ENCODE data around the gene UBLCP1. TPM values are rescaled to one million over a fixed set of nuclear protein-coding genes. Genes with fewer than 3 reads are reported as not detected.
"Not testable (repeated sequence)": the region's sequence is repeated elsewhere in the genome, so short reads cannot be mapped to it uniquely, and the experiment has no call there.

Gene UBLCP1
- total RNA-seq, 1 donor from 2014 or later: 10.3 TPM

DNA sequence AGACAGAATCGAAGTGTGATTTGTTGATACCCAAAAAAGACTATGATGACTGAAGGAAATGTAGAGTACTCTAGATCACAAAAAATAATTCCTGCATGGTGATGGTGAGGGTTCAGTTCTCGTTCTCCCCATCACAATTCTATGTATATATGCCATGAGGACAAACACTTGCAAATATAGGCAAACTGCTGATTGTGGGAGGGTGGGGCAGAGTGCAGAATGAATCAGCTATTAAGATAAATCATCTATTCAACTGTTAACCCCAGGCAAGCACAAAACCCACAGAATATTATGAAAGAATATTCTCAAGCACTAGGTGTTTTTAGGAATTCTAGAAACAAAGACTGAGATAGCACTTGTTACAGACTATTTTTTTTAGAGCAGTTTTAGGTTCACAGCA lies 13.9 kb upstream of the UBLCP1 start:
- no peak for DNase-seq (ENCODE audit: low read depth in 2 of 2)

DNA sequence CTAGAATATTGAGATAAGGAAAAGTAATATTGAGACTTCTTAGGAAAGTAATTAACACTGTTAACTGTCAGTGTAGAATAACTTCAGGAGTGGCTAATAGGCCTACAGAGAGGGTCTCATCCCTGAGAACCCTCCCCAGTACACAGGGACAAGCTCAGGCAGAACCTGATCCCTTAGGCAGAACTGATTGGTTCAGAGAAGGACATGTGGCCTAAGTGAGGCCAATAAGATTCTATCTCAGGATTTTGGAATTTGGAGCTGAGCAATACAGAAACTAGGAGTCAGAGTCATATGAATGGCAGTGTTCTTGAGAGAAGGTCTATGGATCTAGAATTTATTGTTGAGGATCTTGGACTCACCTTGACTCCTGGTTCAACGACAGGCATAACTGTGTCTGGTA lies 10.9 kb upstream of the UBLCP1 start:
- no peak for DNase-seq (ENCODE audit: low read depth in 2 of 2)

DNA sequence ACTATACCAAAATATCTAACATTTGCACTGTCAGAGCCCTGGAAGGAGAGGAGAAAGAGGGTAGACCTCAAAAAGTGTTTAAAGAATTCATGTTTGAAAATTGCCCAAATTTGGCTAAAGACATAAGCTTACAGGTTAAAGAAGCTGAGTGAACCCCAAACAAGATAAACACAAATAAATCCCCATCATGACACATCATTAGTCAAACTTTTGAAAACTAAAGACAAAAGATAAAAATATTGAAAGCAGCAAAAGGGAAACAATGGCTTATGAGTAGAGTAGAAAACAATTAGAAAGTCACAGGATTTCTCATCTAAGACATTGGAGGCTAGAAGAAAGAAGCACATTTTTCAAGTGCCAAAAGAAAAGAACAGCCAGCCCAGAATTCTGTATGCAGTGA lies 6.1 kb upstream of the UBLCP1 start:
- DNase-seq (ENCODE audit: low read depth in 2 of 2): no peak

DNA sequence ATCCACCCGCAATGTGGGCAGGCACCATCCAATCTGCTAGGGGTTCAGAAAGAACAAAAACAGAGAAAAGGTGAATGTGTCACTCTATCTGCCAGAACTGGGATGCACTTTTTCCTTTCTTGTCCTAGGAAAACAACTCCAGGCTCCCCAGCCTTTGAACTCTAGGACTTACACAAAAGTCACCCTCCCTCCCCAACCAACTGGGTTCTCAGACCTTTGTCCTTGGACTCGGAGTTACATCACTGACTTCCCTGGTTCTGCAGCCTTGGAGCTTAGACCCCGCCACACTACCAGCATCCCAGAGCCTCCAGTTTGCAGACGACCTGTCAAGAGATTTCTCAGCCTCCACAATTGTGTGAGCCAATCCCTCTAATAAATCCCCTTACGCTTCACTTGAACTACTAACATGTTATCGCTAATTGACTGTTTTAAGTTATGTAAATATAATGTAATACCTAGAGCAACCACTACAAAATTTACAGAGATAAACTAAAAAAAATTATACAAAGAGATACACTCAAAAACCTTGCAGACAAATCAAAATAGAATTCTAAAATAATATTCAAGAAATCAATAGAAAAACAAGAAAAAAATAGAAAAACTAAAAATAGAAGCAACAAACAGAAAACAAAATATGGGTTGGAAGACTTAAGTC lies 5.3 kb upstream of the UBLCP1 start:
- no peak for DNase-seq (ENCODE audit: low read depth in 2 of 2)

DNA sequence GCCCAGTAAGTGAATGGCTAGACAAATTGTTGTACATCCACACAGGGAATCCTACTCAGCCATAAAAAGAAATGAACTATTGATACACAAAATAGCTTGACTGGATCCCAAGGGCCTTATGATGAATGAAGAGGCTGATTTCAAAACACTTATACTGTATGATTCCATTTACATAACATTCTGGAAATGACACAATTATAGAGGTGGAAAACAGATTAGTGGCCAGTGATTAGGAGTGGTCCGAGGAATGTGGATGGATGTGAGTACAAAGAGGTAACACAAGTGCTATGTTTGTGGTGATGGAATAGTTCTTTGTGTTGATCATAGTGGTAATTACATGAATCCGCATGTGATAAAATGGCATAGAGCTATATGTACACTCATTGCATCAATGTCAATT lies 4.7 kb upstream of the UBLCP1 start:
- DNase-seq (ENCODE audit: low read depth in 2 of 2): no peak

DNA sequence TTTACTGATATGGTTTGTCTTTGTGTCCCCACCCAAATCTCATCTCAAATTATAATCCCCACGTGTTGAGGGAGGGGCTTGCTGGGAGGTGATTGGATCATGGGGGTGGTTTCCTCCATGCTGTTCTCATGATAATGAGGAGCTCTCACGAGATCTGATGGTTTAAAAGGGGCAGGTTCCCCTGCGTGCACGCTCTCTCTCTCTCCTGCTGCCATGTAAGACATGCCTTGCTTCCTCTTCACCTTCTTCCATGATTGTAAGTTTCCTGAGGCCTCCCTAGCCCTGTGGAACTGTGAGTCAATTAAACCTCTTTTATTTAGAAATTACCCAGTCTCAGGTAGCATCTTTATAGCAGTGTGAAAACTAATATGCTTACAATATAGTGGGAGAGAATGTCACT lies 2.9 kb upstream of the UBLCP1 start:
- not testable (repeated sequence) for DNase-seq (ENCODE audit: low read depth in 2 of 2)

DNA sequence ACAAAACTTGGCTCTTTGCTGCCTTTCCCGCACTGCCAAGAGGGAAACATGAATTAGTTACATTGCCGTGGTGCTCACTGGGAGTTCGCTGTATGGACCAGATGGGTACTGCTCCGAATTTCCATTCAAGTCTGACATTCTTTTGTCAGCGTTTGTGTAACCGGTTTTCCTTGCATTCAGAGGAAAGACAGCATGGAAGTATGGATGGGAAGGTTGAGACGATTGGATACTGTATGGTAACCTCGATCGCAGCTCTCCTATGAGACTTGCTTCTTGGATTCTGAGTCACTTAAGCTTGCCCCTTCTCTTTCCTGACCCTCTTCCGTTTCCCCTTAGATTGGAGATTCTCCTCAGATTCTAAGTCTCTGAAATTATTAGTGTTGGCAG lies 625 bp upstream of the UBLCP1 start:
- peak in 1 of 2 donors; percentile 3 for DNase-seq (ENCODE audit: low read depth in 2 of 2)

DNA sequence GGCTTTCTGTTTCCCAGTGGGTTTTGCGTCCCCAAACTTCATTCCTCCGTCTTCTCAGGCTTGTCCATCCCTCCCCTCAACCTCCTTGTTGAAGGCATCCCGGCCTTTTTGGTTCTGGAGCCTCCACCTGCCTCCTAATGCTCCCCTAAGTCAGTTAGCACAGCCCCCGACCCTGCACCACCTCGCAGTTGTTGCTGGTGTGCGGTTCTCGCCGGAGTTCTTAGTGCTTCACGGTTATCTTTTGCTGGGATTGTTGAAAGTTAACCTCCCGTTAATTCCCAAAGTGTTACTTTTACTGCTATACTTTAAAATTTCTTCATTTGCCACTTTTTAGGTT lies 447 bp downstream of the UBLCP1 start:
- DNase-seq (ENCODE audit: low read depth in 2 of 2): no peak

DNA sequence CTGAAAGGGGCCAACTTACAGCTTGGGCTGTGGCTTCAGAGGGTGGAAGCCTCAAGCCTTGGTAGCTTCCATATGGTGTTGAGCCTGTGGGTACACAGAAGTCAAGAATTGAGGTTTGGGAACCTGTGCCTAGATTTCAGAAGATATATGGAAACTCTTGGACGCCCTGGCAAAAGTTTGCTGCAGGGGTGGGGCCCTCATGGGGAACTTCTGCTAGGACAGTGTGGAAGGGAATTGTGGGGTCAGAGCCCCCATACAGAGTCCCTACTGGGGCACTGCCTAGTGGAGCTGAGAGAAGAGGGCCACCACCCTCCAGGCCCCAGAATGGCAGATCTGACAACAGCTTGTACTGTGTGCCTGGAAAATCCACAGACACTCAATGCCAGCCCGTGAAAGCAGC lies 3.7 kb downstream of the UBLCP1 start:
- DNase-seq (ENCODE audit: low read depth in 2 of 2): not testable (repeated sequence)

DNA sequence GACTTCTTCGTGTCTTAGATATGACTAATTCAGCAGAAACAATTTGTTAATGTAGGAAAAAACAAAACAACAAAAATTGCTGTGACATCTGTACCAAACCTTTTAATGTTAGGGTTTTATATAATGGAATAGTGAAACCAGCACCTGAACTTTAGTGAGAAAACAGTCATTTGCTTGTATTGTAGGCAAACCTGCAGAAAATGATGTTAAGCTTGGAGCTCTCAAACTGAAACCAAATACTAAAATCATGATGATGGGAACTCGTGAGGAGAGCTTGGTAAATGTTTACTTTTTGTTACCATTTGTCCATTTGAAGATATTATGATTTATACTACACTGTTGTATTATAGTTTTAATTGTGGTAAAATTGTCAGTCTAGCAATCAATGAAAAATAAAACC lies 6.6 kb downstream of the UBLCP1 start:
- no peak for DNase-seq (ENCODE audit: low read depth in 2 of 2)

DNA sequence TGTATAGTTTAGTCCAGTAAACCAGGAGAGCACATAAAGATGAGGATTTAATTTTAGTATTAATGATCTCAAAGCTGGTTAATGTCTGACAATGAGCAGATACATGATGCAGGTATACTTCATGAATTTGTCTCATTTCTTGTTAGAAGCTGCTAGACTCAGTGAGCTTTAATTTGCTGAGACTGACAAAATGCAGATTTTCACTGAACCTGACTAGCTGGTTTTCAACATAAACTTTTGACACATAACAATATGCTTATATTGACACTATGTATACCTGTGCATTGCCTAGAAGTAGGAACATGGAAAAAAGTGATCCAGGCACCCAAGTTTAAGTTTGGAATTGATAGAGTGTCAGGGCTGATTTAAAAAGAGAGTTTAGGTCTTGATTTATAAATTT lies 10.8 kb downstream of the UBLCP1 start:
- DNase-seq (ENCODE audit: low read depth in 2 of 2): no peak

DNA sequence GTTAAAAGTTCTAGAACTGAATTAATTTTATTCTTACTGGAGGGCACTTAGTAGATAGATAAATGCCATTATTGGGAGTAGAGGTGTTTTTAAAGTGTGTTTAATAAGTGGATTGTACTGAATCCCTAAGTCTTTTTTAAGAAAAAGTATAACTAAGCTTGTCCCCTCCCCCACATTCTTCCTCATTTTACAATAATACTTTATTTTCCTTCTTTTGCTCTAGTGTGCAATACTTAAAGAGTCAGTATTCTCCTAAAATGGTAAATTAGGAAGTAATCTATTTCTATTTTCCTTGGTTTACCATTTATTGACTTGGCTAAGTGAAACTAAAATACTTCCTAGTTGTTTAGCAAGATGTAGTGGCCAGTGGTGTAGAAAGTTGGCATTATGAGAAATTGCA lies 11.6 kb downstream of the UBLCP1 start:
- no peak for DNase-seq (ENCODE audit: low read depth in 2 of 2)

DNA sequence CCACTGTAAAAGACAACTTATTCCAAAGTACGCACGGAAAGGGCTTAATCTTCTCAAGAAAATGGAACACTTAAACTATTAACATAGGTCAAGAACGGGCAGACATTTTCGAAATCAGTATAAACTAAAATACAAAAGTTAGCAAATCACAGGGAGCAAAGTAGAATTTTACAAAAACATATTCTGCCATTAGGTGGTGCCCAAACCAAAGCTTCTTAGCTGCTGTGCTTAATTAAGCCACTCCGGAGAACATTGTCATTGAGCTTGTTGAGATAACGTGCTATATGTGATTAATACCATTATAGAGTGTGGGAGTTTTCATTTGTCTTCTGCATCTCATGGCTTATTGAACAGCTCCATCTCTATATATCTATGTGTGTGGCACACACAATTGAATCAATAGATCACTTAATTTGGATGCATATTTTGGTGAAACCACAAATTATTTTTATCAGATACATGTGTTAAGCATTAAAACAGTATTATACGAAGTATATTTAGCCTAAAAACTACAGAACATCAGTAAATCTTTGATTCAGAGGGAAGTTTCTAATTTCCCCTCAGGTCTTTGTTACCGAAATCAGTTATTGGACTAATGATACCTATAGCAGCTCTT lies 23.4 kb downstream of the UBLCP1 start:
- peak; percentile 21 to 46 for DNase-seq (ENCODE audit: low read depth in 2 of 2)

DNA sequence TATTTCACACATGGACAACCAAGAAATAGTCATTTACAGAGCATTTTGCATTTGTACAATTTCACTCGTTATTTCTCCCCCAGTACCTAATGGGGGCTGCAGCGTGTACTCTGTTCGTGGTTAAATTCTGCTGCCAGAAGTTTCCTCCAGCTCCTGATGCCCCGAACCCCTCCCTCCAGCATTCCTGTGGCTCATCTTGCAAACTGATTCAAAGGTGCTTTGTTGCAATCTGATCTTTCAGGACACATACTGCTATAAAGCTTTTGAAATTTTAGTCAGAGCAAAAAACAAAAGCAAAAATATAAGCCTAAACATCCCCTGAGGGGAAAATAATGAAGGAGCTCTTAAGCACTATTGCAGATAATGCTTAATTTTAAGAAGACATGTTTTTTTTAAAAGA lies 27.7 kb downstream of the UBLCP1 start:
- no peak for DNase-seq (ENCODE audit: low read depth in 2 of 2)

DNA sequence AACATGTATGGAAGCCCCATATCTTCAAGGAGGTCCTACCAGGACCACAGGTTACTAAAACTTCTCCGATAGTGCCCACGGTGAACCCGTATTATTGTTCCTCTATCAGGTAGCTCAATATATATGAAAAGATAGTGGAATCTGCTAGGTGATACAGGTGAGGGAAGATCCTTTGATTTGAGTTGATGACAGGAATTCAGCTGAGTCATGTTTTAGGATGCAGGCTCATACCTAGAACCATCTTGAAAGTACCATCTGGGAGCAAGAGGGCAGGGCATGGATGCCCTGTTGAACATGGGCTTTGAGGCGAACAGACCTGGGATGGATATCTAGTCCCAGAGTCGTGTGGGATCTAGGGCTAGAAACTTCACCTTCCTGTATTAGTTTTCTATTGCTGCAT lies 31.8 kb downstream of the UBLCP1 start:
- DNase-seq (ENCODE audit: low read depth in 2 of 2): no peak

DNA sequence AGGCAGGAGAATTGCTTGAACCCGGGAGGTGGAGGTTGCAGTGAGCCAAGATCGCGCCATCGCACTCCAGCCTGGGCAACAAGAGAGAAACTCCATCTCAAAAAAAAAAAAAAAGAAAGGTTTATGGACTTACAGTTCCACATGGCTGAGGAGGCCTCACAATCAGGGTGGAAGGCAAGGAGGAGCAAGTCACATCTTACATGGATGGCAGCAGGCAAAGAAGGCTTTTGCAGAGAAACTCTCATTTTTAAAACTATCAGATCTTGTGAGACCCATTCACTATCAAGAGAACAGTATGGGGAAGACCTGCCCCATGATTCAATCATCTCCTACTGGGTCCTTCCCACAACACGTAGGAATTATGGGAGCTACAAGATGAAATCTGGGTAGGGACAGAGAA lies 34.2 kb downstream of the UBLCP1 start:
- not testable (repeated sequence) for DNase-seq (ENCODE audit: low read depth in 2 of 2)

DNA sequence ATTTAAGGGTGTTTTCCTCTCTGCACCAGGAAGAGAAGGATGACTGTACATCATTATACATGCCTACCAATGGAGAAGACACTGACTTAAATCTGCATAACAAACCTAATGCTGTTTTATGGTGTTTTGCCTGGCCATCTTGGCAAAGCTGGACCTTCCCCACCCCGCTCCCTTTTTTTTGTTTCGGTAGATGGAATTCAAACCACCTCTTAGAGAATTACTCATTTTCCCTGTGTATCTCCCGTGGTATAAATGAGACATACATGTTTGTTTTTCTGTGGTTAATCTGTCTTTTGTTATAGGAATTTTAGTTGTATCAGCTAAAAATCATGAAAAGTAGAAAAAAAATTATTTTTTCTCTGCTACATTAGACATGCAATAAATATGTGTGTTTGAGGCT lies 38.4 kb downstream of the UBLCP1 start:
- no peak for DNase-seq (ENCODE audit: low read depth in 2 of 2)

DNA sequence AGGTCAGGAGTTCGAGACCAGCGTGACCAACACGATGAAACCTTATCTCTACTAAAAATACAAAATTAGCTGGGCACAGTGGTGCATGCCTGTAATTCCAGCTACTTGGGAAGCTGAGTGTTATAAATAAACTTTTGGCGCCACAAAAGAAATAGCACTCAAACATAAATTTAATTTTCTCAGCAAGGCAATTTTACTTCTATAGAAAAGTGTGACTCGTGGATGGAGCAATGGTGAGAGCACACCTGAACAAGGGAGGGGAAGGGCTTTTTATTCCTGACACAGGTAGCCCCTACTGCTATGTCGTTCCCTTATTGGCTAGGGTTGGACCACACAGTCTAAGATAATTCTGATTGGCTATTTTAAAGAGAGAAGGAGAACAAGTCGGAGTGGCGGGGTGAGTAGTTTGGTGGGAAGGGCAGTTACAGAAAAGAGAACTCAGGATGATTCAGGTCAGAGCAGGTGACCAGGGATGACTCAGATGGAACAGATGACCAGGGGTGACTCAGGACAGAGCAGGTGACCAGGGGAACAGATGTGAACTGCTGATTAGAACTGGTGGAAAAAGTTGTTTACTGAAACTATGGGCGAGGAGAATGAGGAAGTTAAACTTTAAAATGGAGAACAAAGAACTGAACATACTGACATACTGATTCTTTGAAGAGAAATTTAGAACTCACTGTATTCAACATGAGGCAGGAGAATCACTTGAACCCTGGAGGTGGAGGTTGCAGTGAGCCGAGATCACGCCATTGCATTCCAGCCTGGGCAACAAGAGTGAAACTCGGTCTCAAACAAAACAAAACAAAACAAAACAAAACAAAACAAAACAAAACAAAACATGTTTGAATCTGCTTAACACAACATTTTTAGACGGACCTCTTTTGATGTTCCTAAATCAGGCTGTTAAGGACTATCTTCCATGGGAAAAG lies 39.1 kb downstream of the UBLCP1 start:
- DNase-seq (ENCODE audit: low read depth in 2 of 2): not testable (repeated sequence)

DNA sequence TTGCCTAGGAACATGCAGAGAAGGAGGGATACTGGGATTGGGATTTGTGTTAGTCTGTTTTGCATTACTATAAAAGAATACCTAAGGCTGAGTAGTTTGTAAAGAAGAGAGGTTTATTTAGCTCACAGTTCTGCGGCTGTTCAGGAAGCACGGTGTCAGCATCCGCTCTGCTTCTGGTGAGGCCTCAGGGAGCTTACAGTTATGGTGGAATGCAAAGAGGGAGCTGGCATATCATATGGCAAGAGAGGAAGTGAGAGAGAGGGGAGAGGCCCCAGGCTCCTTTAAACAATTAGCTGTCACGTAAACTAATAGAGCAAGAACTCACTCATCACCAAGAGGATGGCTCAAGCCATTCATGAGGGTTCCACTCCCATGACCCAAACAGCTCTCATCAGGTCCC lies 40.2 kb downstream of the UBLCP1 start:
- no peak for DNase-seq (ENCODE audit: low read depth in 2 of 2)

DNA sequence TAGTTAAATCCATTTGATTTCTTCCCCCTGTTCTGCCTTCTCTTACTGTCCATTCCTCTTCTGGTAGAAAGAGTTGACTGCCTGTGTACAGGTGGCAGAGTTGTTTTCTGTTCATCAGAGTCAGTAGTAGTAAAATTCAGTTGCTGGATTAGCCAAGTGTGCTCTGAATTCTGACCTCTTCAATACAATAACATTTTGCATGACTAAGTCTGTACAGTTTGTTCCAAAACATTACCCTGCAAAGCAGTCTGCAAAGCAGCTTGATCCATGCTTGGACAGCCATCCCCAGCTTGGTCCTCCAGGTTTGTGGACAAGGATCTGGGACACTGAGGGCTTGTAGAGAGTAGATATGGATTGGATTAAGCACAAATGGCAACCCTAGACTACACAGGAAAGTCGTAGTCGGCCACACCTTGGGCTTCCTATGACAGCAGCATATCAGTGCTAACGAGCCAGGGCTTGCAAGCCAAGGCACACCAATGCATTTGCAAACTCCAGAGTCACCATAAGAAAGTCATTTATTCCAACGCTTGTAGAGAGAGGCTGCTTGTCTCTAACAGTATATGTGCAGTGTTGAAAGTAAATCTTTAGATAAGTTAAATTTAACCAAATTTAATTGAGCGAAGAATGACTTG lies 42.0 kb downstream of the UBLCP1 start:
- no peak for DNase-seq (ENCODE audit: low read depth in 2 of 2)

DNA sequence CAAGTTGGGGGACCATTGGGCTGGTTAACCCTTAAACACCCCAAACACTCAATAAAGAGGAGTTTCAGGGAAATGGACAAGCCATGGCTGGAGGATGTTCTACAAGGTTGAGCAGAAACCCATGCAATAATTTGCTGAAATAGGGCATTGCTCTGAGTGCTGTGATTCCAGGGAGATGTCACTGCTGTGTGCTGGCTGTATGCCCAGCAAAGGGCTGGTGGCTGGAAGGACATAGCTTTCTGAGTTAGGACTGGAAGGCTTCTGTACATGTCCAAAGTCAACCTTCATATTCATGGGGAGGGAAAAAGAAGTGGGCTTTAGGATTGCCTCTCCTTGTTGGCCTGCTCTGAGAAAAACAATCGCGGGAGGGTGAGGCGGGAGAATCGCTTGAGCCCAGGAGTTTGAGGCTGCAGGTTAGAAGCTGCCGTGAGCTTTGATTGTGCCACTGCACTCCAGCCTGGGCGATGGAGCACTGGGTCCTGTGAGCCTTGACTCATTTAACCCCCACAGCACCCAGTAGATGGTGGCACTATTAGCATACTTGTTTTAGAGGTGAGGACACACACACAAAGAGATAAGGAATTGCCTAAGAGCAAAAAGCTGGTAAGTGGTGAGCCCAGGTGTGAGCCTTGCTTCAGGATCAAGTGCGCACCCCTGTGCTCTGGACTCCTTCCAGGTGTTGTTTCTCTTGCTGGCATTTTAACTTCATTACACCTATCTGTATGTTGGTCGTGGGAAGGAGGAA lies 46.8 kb downstream of the UBLCP1 start:
- no peak for DNase-seq (ENCODE audit: low read depth in 2 of 2)

DNA sequence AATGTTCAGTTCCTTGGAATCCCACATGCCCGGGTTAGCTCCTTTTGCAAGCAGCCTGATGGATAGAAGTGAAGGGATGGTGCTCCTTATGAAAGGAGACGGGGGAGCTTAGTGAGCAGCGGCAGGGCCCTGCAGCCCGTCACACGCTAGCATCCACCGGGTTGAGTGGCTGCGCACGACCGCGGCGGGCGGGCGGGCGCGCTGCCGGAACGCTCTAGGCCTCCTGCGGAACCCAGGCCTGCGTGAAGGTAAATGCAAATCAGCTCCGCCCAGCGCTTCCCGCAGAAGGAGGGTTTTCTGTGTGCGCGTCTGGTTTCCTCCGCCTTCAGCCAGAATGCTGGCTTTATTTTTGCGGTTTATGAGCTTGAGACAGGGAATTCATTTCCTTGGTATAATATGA lies 47.4 kb downstream of the UBLCP1 start:
- no peak for DNase-seq (ENCODE audit: low read depth in 2 of 2)

All from dermis microvascular lymphatic vessel endothelial cell (primary cell).